NB4 (cell line): ENCODE measurements around the gene ENTPD1.

Experiments
- DNase-seq: peaks from one replicate; pipeline ENCODE4 v3.0.0; 2010; ENCODE audit warnings: low read depth
- H3K4me3 ChIP-seq: one replicate; pipeline ENCODE4 v1.5.1; 2011; ENCODE audit warnings: mild to moderate bottlenecking, low read depth, low read length, moderate library complexity
- MYC ChIP-seq: IDR thresholded peaks from 2 replicates; pipeline ENCODE4 v1.6.1; 2011; ENCODE audit warnings: low read depth, low read length
- POLR2A ChIP-seq: IDR thresholded peaks from 2 replicates; pipeline ENCODE4 v1.6.1; 2011; ENCODE audit warnings: mild to moderate bottlenecking; ENCODE audit not compliant: insufficient read length; ENCODE audit errors: extremely low read depth
- TF ChIP-seq, protein P1 (sequence below): IDR thresholded peaks from 2 replicates; pipeline ENCODE4 v1.6.1; 2011; ENCODE audit warnings: low read depth, low read length
- TF ChIP-seq, protein P2 (sequence below): IDR thresholded peaks from one replicate; pipeline ENCODE4 v1.5.1; 2012; ENCODE audit warnings: low read depth, low read length

The ENTPD1 gene

DNA sequence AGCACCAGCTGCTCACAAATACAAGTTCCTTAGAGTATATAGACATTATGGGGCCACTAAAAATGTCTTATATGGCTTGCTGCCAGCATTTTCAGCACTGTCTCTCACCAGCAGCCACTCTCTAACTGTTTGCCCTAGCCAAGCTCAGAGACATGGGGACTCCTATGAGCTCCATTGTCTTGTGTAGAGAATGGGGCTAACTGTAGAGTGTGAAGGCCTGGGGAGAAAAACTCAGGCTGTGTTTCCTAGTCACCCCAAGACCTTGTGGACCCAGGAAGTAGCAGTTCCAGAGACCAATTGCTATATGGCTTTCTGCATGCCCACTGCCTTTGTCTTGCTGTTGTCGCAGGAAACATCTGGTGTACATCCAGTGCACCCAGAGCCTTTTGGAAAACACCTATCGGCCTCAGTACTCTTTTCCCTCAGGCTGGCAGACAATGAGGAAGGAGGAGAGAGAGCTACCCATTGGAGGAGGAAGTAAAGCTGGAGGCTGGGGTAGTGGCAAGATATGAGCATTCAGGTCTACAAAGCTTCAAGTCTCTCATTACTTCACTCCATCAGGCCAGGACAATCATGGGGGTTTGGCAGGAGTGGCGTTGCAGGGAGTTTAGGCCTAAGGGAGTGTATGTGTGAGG lies 28.4 kb downstream of the ENTPD1 start:
- TF ChIP-seq POLR2A: no peak
- no peak for TF ChIP-seq MYC
- TF ChIP-seq, protein P1, sequence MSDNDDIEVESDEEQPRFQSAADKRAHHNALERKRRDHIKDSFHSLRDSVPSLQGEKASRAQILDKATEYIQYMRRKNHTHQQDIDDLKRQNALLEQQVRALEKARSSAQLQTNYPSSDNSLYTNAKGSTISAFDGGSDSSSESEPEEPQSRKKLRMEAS: no peak
- TF ChIP-seq, protein P2, sequence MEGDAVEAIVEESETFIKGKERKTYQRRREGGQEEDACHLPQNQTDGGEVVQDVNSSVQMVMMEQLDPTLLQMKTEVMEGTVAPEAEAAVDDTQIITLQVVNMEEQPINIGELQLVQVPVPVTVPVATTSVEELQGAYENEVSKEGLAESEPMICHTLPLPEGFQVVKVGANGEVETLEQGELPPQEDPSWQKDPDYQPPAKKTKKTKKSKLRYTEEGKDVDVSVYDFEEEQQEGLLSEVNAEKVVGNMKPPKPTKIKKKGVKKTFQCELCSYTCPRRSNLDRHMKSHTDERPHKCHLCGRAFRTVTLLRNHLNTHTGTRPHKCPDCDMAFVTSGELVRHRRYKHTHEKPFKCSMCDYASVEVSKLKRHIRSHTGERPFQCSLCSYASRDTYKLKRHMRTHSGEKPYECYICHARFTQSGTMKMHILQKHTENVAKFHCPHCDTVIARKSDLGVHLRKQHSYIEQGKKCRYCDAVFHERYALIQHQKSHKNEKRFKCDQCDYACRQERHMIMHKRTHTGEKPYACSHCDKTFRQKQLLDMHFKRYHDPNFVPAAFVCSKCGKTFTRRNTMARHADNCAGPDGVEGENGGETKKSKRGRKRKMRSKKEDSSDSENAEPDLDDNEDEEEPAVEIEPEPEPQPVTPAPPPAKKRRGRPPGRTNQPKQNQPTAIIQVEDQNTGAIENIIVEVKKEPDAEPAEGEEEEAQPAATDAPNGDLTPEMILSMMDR: no peak
- DNase-seq: no peak
- no peak overlapping the region for H3K4me3 ChIP-seq

DNA sequence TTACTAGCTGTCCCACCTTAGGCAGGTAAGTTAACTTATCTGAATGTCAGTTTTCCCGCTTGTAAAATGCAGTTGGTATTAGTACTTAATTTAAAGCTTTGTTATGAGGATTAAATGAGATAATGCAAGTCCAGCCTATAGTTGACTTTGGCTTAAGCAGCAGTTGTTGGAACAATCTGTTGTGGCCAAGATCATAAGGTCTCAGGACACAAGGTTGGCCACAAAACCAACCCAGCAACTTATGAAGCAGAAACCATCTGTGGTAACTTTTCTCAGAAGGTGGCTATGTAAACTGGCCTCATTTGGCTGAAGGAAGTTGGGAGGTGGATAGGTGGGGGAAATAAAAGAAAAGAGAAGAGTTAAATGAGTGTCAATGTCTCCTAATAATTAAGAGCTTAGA lies 29.4 kb downstream of the ENTPD1 start:
- H3K4me3 ChIP-seq: no peak overlapping the region
- DNase-seq: no peak

DNA sequence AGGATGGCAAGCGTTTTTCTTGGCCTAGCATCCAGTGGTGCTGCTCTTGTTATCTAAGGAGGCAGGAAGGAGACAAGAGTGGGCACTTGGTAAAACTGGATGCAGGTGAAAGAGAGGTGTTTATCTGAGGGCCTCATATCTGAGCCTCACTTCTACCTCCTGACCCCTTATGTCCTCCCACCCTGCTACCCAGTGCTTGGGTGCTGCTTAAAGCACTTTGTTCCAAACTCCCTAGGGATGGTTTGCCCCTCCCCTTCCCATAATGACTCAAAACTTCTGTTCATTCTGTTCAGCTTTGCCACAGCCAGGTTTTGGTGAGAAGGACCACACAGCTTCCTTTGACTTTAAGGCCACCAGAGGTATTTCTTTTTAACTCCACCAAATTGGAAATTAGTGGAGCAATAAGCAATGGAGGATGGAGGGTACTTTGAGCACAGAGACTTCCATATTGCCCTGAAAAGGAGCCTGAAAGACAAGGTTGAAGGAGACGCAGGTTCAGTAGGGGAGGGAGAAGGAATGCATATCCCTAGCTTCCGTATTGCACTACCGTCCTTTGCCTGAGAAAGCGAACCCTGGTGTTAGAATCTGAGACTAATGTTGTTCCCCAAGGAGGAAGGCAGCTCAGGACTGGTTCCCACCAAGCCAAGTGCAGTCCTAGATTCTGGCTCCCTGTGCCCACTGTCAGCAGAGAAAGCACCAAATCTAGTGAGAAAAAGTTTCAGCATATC lies 30.1 kb downstream of the ENTPD1 start:
- no peak for TF ChIP-seq POLR2A
- TF ChIP-seq MYC: no peak
- TF ChIP-seq, protein P2: no peak
- TF ChIP-seq, protein P1: no peak
- no peak for DNase-seq
- H3K4me3 ChIP-seq: no peak overlapping the region

More for the DNA sequence above, 29.4 kb downstream of the ENTPD1 start:
- TF ChIP-seq, protein P1: no peak
- TF ChIP-seq POLR2A (no peak), MYC (no peak)
- TF ChIP-seq, protein P2: no peak

DNA sequence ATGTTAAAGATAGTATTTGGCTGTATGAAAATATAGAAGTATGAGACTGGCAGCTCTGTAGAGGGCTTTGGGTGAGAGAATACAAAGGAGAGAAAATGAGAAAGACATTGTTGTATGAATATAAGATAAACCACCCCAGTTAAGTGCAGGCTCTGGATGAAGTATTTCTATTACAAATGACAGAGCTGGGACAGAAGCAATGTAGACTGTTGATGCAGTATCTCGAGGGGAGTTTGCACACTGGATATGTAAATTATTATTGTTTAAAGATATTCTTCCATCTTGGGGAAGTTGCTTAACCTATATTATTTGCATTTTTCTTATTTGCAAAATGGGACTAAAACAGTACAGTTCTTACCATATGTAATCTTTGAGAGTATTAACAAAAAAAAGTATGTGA lies 31.5 kb downstream of the ENTPD1 start:
- no peak overlapping the region for H3K4me3 ChIP-seq
- TF ChIP-seq, protein P1: no peak
- TF ChIP-seq, protein P2: no peak
- TF ChIP-seq POLR2A: no peak
- no peak for TF ChIP-seq MYC
- no peak for DNase-seq

DNA sequence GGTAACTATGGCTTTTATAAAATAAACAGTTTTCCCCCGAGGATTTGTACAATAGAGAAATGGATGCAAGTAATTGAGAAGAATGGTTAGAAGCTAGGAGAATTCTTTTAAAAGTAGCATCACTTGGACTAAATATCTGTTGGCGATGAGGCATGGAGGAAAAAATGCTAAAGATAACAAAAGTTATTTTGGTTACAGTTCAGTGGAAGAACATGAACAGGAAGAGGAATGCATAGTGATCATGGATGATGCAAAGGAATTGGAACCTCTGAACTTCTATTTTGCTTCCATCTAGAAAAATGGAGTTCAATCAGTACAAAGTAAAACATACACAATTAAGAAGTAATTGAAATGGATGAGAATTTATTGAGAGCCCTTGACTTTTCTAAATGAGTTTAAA lies 32.9 kb downstream of the ENTPD1 start:
- H3K4me3 ChIP-seq: no peak overlapping the region
- TF ChIP-seq POLR2A (no peak), MYC (no peak)
- TF ChIP-seq, protein P2: no peak
- TF ChIP-seq, protein P1: no peak
- DNase-seq: no peak
